ENCODE measurements around the gene CAPS2. TPM values are rescaled to one million over a fixed set of nuclear protein-coding genes. Genes with fewer than 3 reads are reported as not detected.

Gene CAPS2
- total and polyA plus RNA-seq, 2 experiments from 2014 or later = 2.9 to 7.4 TPM

DNA sequence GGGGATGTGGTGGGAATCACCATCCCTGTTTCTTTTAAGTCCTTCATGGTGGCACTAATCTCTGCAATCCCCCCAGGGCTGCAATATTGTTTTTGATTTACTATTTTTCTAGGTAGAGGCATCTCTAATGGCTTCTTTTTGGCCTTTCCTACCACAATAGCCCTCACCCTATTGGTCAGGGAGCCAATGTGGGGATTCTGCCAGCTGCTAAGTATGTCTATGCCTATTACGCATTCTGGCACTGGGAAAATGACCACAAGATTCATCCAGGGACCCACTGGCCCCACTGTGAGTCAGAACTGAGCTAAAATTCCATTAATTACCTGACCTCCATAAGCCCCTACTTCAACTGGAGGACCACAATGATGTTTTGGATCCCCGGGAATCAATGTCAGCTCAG lies 44.8 kb upstream of the CAPS2 start:
- DNase-seq (ENCODE audit: low spot score) (no peak), ATAC-seq (no peak)
- no peaks in the 10 kb centered on the region for H4K20me1 ChIP-seq (replicated peaks; ENCODE audit: insufficient read depth)
- H3K4me1 Mint-ChIP-seq = peaks cover 5% of the 10 kb centered on the region
- no peaks in the 10 kb centered on the region for H3K27me3 ChIP-seq (ENCODE audit: insufficient read depth)
- H2AFZ ChIP-seq = no peak overlapping the region
- no peak overlapping the region for H3K27ac ChIP-seq (ENCODE audit: low read depth)
- H3K79me2 ChIP-seq (replicated peaks; ENCODE audit: insufficient read depth) = no peaks in the 10 kb centered on the region
- peaks cover 22% of the 10 kb centered on the region; the same call in 1 of the 2 replicates for H3K9me2 ChIP-seq (ENCODE audit: insufficient read depth)
- H3K36me3 ChIP-seq (ENCODE audit: insufficient read depth) = no peaks in the 10 kb centered on the region
- H3K4me1 ChIP-seq (ENCODE audit: insufficient read depth) = no peaks in the 10 kb centered on the region
- H3K4me2 ChIP-seq = no peak overlapping the region
- no peak overlapping the region for H3K27ac Mint-ChIP-seq
- no peaks in the 10 kb centered on the region for H3F3A ChIP-seq (replicated peaks; ENCODE audit: low read depth)
- no peaks in the 10 kb centered on the region for H3K9me3 Mint-ChIP-seq
- H3K36me3 Mint-ChIP-seq (ENCODE audit: low read depth) = peaks cover 30% of the 10 kb centered on the region
- H3K27me3 Mint-ChIP-seq (ENCODE audit: insufficient read depth, low read depth, poor library complexity) = no peaks in the 10 kb centered on the region
- no peak overlapping the region for H3K4me3 Mint-ChIP-seq
- TF ChIP-seq STAT1 (IDR thresholded peaks at IDR 0.05; ENCODE audit: unreplicated experiment) = no peak
- TF ChIP-seq, protein P1, sequence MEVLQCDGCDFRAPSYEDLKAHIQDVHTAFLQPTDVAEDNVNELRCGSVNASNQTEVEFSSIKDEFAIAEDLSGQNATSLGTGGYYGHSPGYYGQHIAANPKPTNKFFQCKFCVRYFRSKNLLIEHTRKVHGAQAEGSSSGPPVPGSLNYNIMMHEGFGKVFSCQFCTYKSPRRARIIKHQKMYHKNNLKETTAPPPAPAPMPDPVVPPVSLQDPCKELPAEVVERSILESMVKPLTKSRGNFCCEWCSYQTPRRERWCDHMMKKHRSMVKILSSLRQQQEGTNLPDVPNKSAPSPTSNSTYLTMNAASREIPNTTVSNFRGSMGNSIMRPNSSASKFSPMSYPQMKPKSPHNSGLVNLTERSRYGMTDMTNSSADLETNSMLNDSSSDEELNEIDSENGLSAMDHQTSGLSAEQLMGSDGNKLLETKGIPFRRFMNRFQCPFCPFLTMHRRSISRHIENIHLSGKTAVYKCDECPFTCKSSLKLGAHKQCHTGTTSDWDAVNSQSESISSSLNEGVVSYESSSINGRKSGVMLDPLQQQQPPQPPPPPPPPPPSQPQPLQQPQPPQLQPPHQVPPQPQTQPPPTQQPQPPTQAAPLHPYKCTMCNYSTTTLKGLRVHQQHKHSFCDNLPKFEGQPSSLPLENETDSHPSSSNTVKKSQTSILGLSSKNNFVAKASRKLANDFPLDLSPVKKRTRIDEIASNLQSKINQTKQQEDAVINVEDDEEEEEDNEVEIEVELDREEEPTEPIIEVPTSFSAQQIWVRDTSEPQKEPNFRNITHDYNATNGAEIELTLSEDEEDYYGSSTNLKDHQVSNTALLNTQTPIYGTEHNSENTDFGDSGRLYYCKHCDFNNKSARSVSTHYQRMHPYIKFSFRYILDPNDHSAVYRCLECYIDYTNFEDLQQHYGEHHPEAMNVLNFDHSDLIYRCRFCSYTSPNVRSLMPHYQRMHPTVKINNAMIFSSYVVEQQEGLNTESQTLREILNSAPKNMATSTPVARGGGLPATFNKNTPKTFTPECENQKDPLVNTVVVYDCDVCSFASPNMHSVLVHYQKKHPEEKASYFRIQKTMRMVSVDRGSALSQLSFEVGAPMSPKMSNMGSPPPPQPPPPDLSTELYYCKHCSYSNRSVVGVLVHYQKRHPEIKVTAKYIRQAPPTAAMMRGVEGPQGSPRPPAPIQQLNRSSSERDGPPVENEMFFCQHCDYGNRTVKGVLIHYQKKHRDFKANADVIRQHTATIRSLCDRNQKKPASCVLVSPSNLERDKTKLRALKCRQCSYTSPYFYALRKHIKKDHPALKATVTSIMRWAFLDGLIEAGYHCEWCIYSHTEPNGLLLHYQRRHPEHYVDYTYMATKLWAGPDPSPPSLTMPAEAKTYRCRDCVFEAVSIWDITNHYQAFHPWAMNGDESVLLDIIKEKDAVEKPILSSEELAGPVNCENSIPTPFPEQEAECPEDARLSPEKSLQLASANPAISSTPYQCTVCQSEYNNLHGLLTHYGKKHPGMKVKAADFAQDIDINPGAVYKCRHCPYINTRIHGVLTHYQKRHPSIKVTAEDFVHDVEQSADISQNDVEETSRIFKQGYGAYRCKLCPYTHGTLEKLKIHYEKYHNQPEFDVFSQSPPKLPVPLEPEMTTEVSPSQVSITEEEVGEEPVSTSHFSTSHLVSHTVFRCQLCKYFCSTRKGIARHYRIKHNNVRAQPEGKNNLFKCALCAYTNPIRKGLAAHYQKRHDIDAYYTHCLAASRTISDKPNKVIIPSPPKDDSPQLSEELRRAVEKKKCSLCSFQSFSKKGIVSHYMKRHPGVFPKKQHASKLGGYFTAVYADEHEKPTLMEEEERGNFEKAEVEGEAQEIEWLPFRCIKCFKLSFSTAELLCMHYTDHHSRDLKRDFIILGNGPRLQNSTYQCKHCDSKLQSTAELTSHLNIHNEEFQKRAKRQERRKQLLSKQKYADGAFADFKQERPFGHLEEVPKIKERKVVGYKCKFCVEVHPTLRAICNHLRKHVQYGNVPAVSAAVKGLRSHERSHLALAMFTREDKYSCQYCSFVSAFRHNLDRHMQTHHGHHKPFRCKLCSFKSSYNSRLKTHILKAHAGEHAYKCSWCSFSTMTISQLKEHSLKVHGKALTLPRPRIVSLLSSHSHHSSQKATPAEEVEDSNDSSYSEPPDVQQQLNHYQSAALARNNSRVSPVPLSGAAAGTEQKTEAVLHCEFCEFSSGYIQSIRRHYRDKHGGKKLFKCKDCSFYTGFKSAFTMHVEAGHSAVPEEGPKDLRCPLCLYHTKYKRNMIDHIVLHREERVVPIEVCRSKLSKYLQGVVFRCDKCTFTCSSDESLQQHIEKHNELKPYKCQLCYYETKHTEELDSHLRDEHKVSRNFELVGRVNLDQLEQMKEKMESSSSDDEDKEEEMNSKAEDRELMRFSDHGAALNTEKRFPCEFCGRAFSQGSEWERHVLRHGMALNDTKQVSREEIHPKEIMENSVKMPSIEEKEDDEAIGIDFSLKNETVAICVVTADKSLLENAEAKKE (CRISPR knock-in tag; IDR thresholded peaks at IDR 0.05) = no peak
- TF ChIP-seq ZNF114 (CRISPR knock-in tag; IDR thresholded peaks at IDR 0.05) = no peak
- TF ChIP-seq, protein P2, sequence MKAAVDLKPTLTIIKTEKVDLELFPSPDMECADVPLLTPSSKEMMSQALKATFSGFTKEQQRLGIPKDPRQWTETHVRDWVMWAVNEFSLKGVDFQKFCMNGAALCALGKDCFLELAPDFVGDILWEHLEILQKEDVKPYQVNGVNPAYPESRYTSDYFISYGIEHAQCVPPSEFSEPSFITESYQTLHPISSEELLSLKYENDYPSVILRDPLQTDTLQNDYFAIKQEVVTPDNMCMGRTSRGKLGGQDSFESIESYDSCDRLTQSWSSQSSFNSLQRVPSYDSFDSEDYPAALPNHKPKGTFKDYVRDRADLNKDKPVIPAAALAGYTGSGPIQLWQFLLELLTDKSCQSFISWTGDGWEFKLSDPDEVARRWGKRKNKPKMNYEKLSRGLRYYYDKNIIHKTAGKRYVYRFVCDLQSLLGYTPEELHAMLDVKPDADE (IDR thresholded peaks at IDR 0.05) = no peak
- TF ChIP-seq JUNB (IDR thresholded peaks at IDR 0.05; ENCODE audit: unreplicated experiment) = no peak
- TF ChIP-seq CREB1 (CRISPR knock-in tag; IDR thresholded peaks at IDR 0.05; ENCODE audit: low read depth) = no peak
- TF ChIP-seq, protein P3, sequence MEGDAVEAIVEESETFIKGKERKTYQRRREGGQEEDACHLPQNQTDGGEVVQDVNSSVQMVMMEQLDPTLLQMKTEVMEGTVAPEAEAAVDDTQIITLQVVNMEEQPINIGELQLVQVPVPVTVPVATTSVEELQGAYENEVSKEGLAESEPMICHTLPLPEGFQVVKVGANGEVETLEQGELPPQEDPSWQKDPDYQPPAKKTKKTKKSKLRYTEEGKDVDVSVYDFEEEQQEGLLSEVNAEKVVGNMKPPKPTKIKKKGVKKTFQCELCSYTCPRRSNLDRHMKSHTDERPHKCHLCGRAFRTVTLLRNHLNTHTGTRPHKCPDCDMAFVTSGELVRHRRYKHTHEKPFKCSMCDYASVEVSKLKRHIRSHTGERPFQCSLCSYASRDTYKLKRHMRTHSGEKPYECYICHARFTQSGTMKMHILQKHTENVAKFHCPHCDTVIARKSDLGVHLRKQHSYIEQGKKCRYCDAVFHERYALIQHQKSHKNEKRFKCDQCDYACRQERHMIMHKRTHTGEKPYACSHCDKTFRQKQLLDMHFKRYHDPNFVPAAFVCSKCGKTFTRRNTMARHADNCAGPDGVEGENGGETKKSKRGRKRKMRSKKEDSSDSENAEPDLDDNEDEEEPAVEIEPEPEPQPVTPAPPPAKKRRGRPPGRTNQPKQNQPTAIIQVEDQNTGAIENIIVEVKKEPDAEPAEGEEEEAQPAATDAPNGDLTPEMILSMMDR (conservative IDR thresholded peaks at IDR 0.05; ENCODE audit: low read depth in 2 of 2) = no peak
- no peak for TF ChIP-seq POLR2AphosphoS5 (IDR thresholded peaks at IDR 0.05; ENCODE audit: low read depth)
- no peak for TF ChIP-seq EZH2phosphoT487 (IDR thresholded peaks at IDR 0.05; ENCODE audit: unreplicated experiment)
- TF ChIP-seq EZH2 (IDR thresholded peaks at IDR 0.05; ENCODE audit: low read depth, unreplicated experiment) = no peak
- TF ChIP-seq ZNF331 (CRISPR knock-in tag; IDR thresholded peaks at IDR 0.05; ENCODE audit: low read depth) = no peak
- TF ChIP-seq, protein P4, sequence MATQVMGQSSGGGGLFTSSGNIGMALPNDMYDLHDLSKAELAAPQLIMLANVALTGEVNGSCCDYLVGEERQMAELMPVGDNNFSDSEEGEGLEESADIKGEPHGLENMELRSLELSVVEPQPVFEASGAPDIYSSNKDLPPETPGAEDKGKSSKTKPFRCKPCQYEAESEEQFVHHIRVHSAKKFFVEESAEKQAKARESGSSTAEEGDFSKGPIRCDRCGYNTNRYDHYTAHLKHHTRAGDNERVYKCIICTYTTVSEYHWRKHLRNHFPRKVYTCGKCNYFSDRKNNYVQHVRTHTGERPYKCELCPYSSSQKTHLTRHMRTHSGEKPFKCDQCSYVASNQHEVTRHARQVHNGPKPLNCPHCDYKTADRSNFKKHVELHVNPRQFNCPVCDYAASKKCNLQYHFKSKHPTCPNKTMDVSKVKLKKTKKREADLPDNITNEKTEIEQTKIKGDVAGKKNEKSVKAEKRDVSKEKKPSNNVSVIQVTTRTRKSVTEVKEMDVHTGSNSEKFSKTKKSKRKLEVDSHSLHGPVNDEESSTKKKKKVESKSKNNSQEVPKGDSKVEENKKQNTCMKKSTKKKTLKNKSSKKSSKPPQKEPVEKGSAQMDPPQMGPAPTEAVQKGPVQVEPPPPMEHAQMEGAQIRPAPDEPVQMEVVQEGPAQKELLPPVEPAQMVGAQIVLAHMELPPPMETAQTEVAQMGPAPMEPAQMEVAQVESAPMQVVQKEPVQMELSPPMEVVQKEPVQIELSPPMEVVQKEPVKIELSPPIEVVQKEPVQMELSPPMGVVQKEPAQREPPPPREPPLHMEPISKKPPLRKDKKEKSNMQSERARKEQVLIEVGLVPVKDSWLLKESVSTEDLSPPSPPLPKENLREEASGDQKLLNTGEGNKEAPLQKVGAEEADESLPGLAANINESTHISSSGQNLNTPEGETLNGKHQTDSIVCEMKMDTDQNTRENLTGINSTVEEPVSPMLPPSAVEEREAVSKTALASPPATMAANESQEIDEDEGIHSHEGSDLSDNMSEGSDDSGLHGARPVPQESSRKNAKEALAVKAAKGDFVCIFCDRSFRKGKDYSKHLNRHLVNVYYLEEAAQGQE (IDR thresholded peaks at IDR 0.05; ENCODE audit: unreplicated experiment) = no peak
- no peak for TF ChIP-seq NANOG (IDR thresholded peaks at IDR 0.05; ENCODE audit: borderline replicate concordance)
- no peak overlapping the region for H3K4me3 ChIP-seq
